Measurements from ENCODE around the gene PCDH10. TPM values are rescaled to one million over a fixed set of nuclear protein-coding genes. Genes with fewer than 3 reads are reported as not detected.

The PCDH10 gene
- total and polyA plus RNA-seq, 2 donors from 2014 or later, result 0.69 to 5.5 TPM

- no peak for FAIRE-seq
- no peaks in the 10 kb centered on the region for H3K9me3 ChIP-seq (ENCODE audit: control insufficient read depth in 2 of 3, insufficient read depth in 1 of 3, low read length in 3 of 3)
- no peak overlapping the region for H3K9ac ChIP-seq (ENCODE audit: low read length in 3 of 3)
- no peak overlapping the region for H3K4me3 ChIP-seq (ENCODE audit: low read length in 3 of 3)
- no peak for DNase-seq
- H3K27me3 ChIP-seq (ENCODE audit: control insufficient read depth, insufficient read depth, low read length), result no peaks in the 10 kb centered on the region
- no peaks in the 10 kb centered on the region for H3K4me1 ChIP-seq (ENCODE audit: control insufficient read depth in 2 of 3, insufficient read depth in 2 of 3, low read depth in 1 of 3, low read length in 3 of 3)
- TF ChIP-seq CTCF (IDR thresholded peaks at IDR 0.05; ENCODE audit: borderline replicate concordance, extremely low read depth, insufficient read depth), result no peak
- no peaks in the 10 kb centered on the region for H3K36me3 ChIP-seq (ENCODE audit: control insufficient read depth in 2 of 3, insufficient read depth in 3 of 3, low read length in 3 of 3)
- H3K27ac ChIP-seq (ENCODE audit: low read depth in 2 of 2, low read length in 2 of 2), result no peak overlapping the region
- intact Hi-C loops (cut with DNase I), result no loop called here
These were observed 46.3 kb upstream of the PCDH10 start for GRCh38 chr4:133102612-133103409.

- FAIRE-seq, result no peak
- TF ChIP-seq CTCF (IDR thresholded peaks at IDR 0.05; ENCODE audit: borderline replicate concordance, extremely low read depth, insufficient read depth), result no peak
- Histone ChIP-seq H3K9me3 (ENCODE audit: control insufficient read depth in 2 of 3, insufficient read depth in 1 of 3, low read length in 3 of 3) (no peaks in the 10 kb centered on the region), H3K36me3 (ENCODE audit: control insufficient read depth in 2 of 3, insufficient read depth in 3 of 3, low read length in 3 of 3) (no peaks in the 10 kb centered on the region), H3K27me3 (ENCODE audit: control insufficient read depth, insufficient read depth, low read length) (no peaks in the 10 kb centered on the region), H3K27ac (ENCODE audit: low read depth in 2 of 2, low read length in 2 of 2) (no peak overlapping the region), H3K4me1 (ENCODE audit: control insufficient read depth in 2 of 3, insufficient read depth in 2 of 3, low read depth in 1 of 3, low read length in 3 of 3) (no peaks in the 10 kb centered on the region), H3K9ac (ENCODE audit: low read length in 3 of 3) (no peak overlapping the region), H3K4me3 (ENCODE audit: low read length in 3 of 3) (no peak overlapping the region)
- intact Hi-C loops (cut with DNase I), result no loop called here
- no peak for DNase-seq
These were observed 36.5 kb upstream of the PCDH10 start for GRCh38 chr4:133112641-133113040.

- H3K9ac ChIP-seq (ENCODE audit: low read length in 3 of 3), result no peak overlapping the region
- intact Hi-C loops (cut with DNase I), result no loop called here
- TF ChIP-seq CTCF (IDR thresholded peaks at IDR 0.05; ENCODE audit: borderline replicate concordance, extremely low read depth, insufficient read depth), result no peak
- no peaks in the 10 kb centered on the region for H3K36me3 ChIP-seq (ENCODE audit: control insufficient read depth in 2 of 3, insufficient read depth in 3 of 3, low read length in 3 of 3)
- H3K4me1 ChIP-seq (ENCODE audit: control insufficient read depth in 2 of 3, insufficient read depth in 2 of 3, low read depth in 1 of 3, low read length in 3 of 3), result no peaks in the 10 kb centered on the region
- H3K9me3 ChIP-seq (ENCODE audit: control insufficient read depth in 2 of 3, insufficient read depth in 1 of 3, low read length in 3 of 3), result no peaks in the 10 kb centered on the region
- H3K27ac ChIP-seq (ENCODE audit: low read depth in 2 of 2, low read length in 2 of 2), result no peak overlapping the region
- no peak for DNase-seq
- no peak overlapping the region for H3K4me3 ChIP-seq (ENCODE audit: low read length in 3 of 3)
- FAIRE-seq, result no peak
- H3K27me3 ChIP-seq (ENCODE audit: control insufficient read depth, insufficient read depth, low read length), result no peaks in the 10 kb centered on the region
These were observed 24.3 kb upstream of the PCDH10 start for GRCh38 chr4:133124746-133125145.

All from kidney (tissue), 14 donors.